Left lung (tissue), 10 donors: ENCODE results near the gene XK. TPM values are rescaled to one million over a fixed set of nuclear protein-coding genes. Genes with fewer than 3 reads are reported as not detected.
"Not testable (repeated sequence)": the region's sequence is repeated elsewhere in the genome, so short reads cannot be mapped to it uniquely, and the experiment has no call there.

Experiments used
- ATAC-seq: fragments of 200-7000 bp; cut with Tn5 transposase; one replicate; pipeline ENCODE4 v1.9.1; 2020; ENCODE audit warnings: moderate library complexity
- DNase-seq, 4 donors: peaks; one replicate each; pipeline ENCODE4 v3.0.0-alpha.2; 2013 to 2020
- H3K27ac ChIP-seq, 2 donors: fragments of 200-600 bp; sonication (generic) in 1 of 2; one replicate each; pipeline versions ENCODE4 v1.5.0 to v1.8.0; 2020 to 2021
- H3K27me3 ChIP-seq, 2 donors: fragments of 200-600 bp; sonication (generic) in 1 of 2; one replicate each; pipeline versions ENCODE4 v1.5.0 to v1.8.0; 2020 to 2021
- H3K36me3 ChIP-seq, 2 donors: fragments of 200-600 bp; sonication (generic) in 1 of 2; one replicate each; pipeline versions ENCODE4 v1.5.0 to v1.8.0; 2020 to 2021
- H3K4me1 ChIP-seq, 2 donors: fragments of 200-600 bp; one replicate each; pipeline ENCODE4 v1.8.0; 2021
- H3K4me3 ChIP-seq, 2 donors: fragments of 200-600 bp; sonication (generic) in 1 of 2; one replicate each; pipeline versions ENCODE4 v1.5.0 to v1.8.0; 2020 to 2021; ENCODE audit warnings: mild to moderate bottlenecking in 1 of 2
- H3K9me3 ChIP-seq, 2 donors: fragments of 200-600 bp; sonication (generic) in 1 of 2; one replicate each; pipeline versions ENCODE4 v1.5.0 to v1.8.0; 2020 to 2021
- intact Hi-C, 2 donors: fragments of 100-400 bp; cut with DNase I; formaldehyde crosslinking; loops; one replicate each; pipeline versions ENCODE4 v1.11.2 to v1.14.2; 2022
- polyA plus RNA-seq, 6 donors: library from polyadenylated mRNA; unstranded; fragments of 120-200 nt; gene quantifications; one replicate each; pipeline ENCODE4 v1.2.1, GENCODE V29; 2013; ENCODE audit not compliant: insufficient read length in 6 of 6
- total RNA-seq, 2 donors: library from RNA; stranded (reverse); fragmentation: NEBNext Ultra II Directional; extraction: Animal tissue kit (Norgen Biotek cat#: 25700); gene quantifications; one replicate each; pipeline ENCODE4 v1.2.1, GENCODE V29; 2021
- TF ChIP-seq, protein P1 (sequence below), 2 donors: fragments of 200-600 bp; sonication (generic) in 1 of 2; IDR thresholded peaks; one replicate each; pipeline versions ENCODE4 v1.5.0 to v1.8.0; 2021; ENCODE audit warnings: antibody characterized with exemption in 2 of 2
- donor health status: DM: no; HTN: yes; CAD: no.
- donor health status: DM: no; HTN: no; CAD: no.

Gene XK
- total and polyA plus RNA-seq, 8 donors = 2.5 to 4.1 (median 2.8) TPM

DNA sequence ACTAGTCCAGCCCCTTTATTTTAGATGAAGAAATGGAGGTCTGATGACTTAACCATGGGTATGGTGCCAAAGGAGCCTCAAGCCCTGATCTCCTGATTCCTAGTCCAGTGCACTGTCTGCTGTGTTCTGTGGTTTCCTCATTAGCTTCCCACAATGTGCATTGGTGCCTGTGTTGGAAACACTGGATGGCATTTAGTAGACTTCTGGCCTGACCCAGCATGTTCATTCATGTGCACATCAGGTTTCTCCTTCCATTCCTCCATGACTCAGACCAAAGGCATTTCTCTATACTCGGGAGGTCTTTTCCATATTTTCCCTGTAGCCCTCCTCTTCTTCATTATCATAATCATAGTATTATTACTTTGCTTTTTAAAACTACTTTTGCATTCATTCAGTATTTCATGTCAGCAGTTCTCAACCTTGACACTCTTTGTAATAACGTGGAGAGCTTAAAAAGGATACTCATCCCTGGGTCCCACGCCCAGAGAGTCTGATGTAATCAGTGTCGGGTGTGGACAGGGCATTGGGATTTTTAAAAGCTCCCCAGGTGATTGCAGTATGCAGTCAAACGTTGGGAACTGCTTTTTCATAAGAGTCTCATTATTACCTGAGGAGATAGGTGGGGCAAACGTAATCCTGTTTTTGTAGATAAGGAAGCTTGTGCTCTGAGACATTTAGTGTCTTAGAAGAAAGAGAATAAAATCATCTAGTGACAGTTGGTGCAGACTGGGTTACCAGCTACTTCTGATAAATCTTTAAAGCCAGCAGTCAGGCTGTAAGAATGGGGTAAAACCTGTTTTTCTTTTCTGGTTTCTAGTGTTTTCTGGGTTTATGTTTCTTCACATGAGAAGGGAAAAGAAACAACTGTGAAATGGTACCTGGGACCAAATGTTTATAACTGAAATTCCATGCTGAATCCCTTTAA, 40.9 kb upstream of the XK start:
- Histone ChIP-seq H3K27ac (no peak overlapping the region), H3K27me3 (no peaks in the 10 kb centered on the region), H3K4me1 (no peaks in the 10 kb centered on the region), H3K4me3 (no peak overlapping the region), H3K36me3 (no peaks in the 10 kb centered on the region), H3K9me3 (no peaks in the 10 kb centered on the region)
- ATAC-seq (no peak), DNase-seq (no peak)
- intact Hi-C loops = no loop called here
- TF ChIP-seq, protein P1, sequence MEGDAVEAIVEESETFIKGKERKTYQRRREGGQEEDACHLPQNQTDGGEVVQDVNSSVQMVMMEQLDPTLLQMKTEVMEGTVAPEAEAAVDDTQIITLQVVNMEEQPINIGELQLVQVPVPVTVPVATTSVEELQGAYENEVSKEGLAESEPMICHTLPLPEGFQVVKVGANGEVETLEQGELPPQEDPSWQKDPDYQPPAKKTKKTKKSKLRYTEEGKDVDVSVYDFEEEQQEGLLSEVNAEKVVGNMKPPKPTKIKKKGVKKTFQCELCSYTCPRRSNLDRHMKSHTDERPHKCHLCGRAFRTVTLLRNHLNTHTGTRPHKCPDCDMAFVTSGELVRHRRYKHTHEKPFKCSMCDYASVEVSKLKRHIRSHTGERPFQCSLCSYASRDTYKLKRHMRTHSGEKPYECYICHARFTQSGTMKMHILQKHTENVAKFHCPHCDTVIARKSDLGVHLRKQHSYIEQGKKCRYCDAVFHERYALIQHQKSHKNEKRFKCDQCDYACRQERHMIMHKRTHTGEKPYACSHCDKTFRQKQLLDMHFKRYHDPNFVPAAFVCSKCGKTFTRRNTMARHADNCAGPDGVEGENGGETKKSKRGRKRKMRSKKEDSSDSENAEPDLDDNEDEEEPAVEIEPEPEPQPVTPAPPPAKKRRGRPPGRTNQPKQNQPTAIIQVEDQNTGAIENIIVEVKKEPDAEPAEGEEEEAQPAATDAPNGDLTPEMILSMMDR (IDR thresholded peaks at IDR 0.05) = no peak

DNA sequence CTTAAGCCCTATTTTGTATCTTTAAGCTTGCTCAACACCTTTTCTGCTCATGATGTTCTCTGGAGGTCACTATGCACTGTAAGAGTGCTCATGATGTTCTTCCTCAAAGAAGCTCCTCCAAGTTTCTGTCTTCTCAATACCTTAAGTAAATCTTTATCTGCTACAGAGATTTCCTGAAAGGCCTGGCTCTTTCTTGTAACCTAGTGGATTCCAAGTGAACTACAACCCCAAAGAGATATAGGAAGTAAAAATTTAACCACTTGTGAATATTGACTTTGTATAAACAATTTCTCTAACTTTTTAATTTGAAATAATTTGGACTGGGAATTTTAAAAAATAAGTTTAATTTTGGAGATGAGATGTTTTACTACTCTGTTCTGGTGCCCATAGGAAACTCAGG, 39.3 kb upstream of the XK start:
- TF ChIP-seq, protein P1 (IDR thresholded peaks at IDR 0.05) = no peak
- no peak overlapping the region for H3K4me3 ChIP-seq
- no peak for DNase-seq
- no peaks in the 10 kb centered on the region for H3K9me3 ChIP-seq
- ATAC-seq = no peak
- no peaks in the 10 kb centered on the region for H3K4me1 ChIP-seq
- no peaks in the 10 kb centered on the region for H3K36me3 ChIP-seq
- no peak overlapping the region for H3K27ac ChIP-seq
- intact Hi-C loops = no loop called here
- H3K27me3 ChIP-seq = no peaks in the 10 kb centered on the region

DNA sequence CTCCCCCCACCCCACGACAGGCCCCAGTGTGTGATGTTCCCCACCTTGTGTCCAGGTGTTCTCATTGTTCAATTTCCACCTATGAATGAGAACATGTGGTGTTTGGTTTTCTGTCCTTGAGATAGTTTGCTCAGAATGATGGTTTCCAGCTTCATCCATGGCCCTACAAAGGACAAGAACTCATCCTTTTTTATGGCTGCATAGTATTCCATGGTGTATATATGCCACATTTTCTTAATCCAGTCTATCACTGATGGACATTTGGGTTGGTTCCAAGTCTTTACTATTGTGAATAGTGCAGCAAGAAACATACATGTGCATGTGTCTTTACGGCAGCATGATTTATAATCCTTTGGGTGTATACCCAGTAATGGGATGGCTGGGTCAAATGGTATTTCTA, 34.7 kb upstream of the XK start:
- H3K27me3 ChIP-seq, H3K4me3 ChIP-seq, H3K9me3 ChIP-seq, DNase-seq, intact Hi-C loops, H3K4me1 ChIP-seq, ATAC-seq, H3K27ac ChIP-seq, H3K36me3 ChIP-seq: not testable (repeated sequence)

DNA sequence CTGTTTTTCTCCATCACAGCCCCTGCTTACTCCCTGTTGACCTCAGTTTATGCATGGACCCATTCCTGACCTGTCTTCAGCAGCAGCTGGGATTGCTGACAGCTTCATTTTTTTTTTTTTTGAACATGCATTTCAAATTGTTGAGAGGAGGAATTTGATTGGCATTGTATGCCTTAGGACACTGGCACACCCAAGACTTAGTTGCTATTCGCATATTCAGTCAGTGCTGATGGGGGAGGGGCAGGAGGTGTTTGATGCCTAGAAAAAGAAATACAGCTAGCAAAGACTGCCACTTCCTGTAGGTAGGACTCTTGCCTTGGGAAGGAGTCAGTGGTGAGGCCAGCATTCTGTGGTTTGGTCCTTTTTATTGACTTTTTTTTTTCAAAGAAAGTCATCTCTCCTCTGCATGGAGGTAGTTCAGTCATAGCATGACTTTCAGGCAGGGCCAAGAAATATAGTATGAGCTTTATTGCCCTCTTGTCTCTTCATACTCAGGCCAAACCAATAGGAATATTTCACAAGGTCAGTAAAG, 33.6 kb upstream of the XK start:
- TF ChIP-seq, protein P1 (IDR thresholded peaks at IDR 0.05) = no peak
- ATAC-seq (no peak), DNase-seq (no peak)
- H3K36me3 ChIP-seq = no peaks in the 10 kb centered on the region
- no peaks in the 10 kb centered on the region for H3K27me3 ChIP-seq
- intact Hi-C loops = no loop called here
- H3K9me3 ChIP-seq = no peaks in the 10 kb centered on the region
- no peak overlapping the region for H3K4me3 ChIP-seq
- H3K4me1 ChIP-seq = no peaks in the 10 kb centered on the region
- no peak overlapping the region for H3K27ac ChIP-seq

DNA sequence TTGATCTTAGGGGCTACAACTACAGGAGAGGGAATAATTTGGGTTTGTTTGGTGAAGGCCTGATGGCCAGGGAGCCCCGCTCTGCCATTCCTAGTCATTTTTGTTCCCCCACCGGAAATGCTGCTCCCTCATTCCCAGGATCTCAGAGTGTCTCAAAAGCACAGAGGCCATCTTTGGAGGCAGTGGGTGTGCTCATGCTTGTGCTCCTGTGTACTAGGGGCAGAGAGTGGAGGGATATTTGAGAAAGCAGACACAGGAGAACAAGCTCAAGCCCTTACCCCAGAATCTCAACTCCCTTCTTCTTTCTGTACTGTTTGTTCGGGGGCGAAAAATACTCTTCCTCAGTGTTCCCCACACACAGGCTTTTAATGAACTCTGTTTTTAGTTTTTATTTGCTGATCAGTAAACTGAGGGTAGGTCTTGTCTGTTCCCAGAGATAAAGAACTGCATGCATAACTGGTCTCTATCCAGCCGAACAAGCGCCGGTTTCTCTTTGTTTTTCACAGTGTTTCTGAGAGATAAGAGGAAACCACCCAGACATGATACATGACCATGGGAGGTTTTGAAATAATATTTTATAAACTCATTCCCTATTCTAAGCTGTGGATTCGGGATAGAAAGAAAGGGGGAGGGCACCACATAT, 32.9 kb upstream of the XK start:
- Histone ChIP-seq H3K4me1 (no peaks in the 10 kb centered on the region), H3K9me3 (no peaks in the 10 kb centered on the region), H3K27ac (no peak overlapping the region), H3K4me3 (no peak overlapping the region), H3K36me3 (no peaks in the 10 kb centered on the region), H3K27me3 (no peaks in the 10 kb centered on the region)
- TF ChIP-seq, protein P1 (IDR thresholded peaks at IDR 0.05) = no peak
- DNase-seq (no peak), ATAC-seq (no peak)
- intact Hi-C loops = no loop called here
